GM12878 (cell line): ENCODE results near the gene DYSF.

Experiments used
- ATF7 ChIP-seq: fragments of 450-650 bp; IDR thresholded peaks from 2 replicates; pipeline ENCODE4 v1.6.1; 2016; ENCODE audit warnings: low read depth, mild to moderate bottlenecking
- CTCF ChIP-seq, 3 experiments: IDR thresholded peaks in 2 of 3; conservative IDR thresholded peaks in 1 of 3; 2 replicates each; pipeline ENCODE4 v1.5.1; 2011; ENCODE audit warnings: low read depth in 3 of 3, low read length in 3 of 3, mild to moderate bottlenecking in 3 of 3, control low read depth in 2 of 3, moderate library complexity in 2 of 3, inconsistent platforms in 1 of 3, mixed read lengths in 1 of 3; ENCODE audit not compliant: control insufficient read depth in 2 of 3, insufficient read depth in 1 of 3; ENCODE audit errors: extremely low read depth in 1 of 3
- EZH2 ChIP-seq: IDR thresholded peaks from 2 replicates; pipeline ENCODE4 v1.6.1; 2012; ENCODE audit warnings: low read depth, mild to moderate bottlenecking, control low read depth, inconsistent platforms, low read length, borderline replicate concordance; ENCODE audit not compliant: control insufficient read depth
- IKZF1 ChIP-seq: fragments of 450-650 bp; conservative IDR thresholded peaks from 2 replicates; pipeline ENCODE4 v1.6.1; 2017; ENCODE audit warnings: antibody characterized with exemption, mild to moderate bottlenecking
- IRF3 ChIP-seq: fragments of 450-650 bp; IDR thresholded peaks from 2 replicates; pipeline ENCODE4 v1.6.1; 2014; ENCODE audit warnings: mild to moderate bottlenecking
- MLLT1 ChIP-seq: fragments of 450-650 bp; IDR thresholded peaks from 2 replicates; pipeline ENCODE4 v1.6.1; 2016; ENCODE audit warnings: mild to moderate bottlenecking
- MYC ChIP-seq: IDR thresholded peaks from 2 replicates; pipeline ENCODE4 v1.6.1; 2011; ENCODE audit warnings: mild to moderate bottlenecking, low read length, moderate library complexity, inconsistent platforms; ENCODE audit not compliant: insufficient read depth, insufficient replicate concordance, insufficient read length, severe bottlenecking
- POLR2AphosphoS5 ChIP-seq: IDR thresholded peaks from 2 replicates; pipeline ENCODE4 v1.6.1; 2011; ENCODE audit warnings: mild to moderate bottlenecking, low read length, inconsistent platforms
- RAD21 ChIP-seq: IDR thresholded peaks from 2 replicates; pipeline ENCODE4 v1.6.1; 2011; ENCODE audit warnings: mild to moderate bottlenecking, low read depth, low read length, moderate library complexity; ENCODE audit not compliant: insufficient read depth
- REST ChIP-seq: IDR thresholded peaks from 2 replicates; pipeline ENCODE4 v1.6.1; 2012; ENCODE audit warnings: mild to moderate bottlenecking, low read depth, low read length
- SREBF1 ChIP-seq: IDR thresholded peaks from 2 replicates; pipeline ENCODE4 v1.6.1; 2012; ENCODE audit warnings: mild to moderate bottlenecking, low read length
- USF2 ChIP-seq: IDR thresholded peaks from 2 replicates; pipeline ENCODE4 v1.6.1; 2011; ENCODE audit warnings: low read depth, low read length, improper control_type of control experiment, borderline replicate concordance
- ZBTB33 ChIP-seq: fragments of 450-650 bp; IDR thresholded peaks from 2 replicates; pipeline ENCODE4 v1.6.1; 2017; ENCODE audit warnings: mild to moderate bottlenecking

- TF ChIP-seq IRF3 (no peak), REST (no peak), CTCF (IDR thresholded peaks at IDR 0.05 in 2 of 3, conservative IDR thresholded peaks at IDR 0.05 in 1 of 3; ENCODE audit: control insufficient read depth in 2 of 3, extremely low read depth in 1 of 3, insufficient read depth in 1 of 3, low read depth in 3 of 3, low read length in 3 of 3) (no peak), MYC (no peak), IKZF1 (no peak), USF2 (no peak), ATF7 (no peak), MLLT1 (no peak), RAD21 (no peak), SREBF1 (no peak), EZH2 (no peak), ZBTB33 (no peak), POLR2AphosphoS5 (no peak)
These were observed 233.4 kb downstream of the DYSF start for GRCh38 chr2:71686781-71687180.
